ENCODE measurements around the gene ZC3H13.

The ZC3H13 gene

GRCh38 chr13:46052319-46053161 is at the start of gene ZC3H13:
Gene ZC3H13, minus strand, starts transcription at chr13:46052746. Its CDS starts 7,239 bp downstream, at chr13:46045507.
- H3K27ac ChIP-seq, result peak within 1 kb of the TSS; percentile 80
- TF ChIP-seq ZFX (IDR thresholded peaks at IDR 0.05) (peak; percentile 82), CTCF (conservative IDR thresholded peaks at IDR 0.05) (peak; percentile 27)

- no peak for TF ChIP-seq ZFX (IDR thresholded peaks at IDR 0.05)
- no peak for TF ChIP-seq CTCF (conservative IDR thresholded peaks at IDR 0.05)
- H3K27ac ChIP-seq, result no peak overlapping the region
Observed at GRCh38 chr13:46102255-46102605, 49.7 kb upstream of the ZC3H13 start.

GRCh38 chr13:46101484-46102254 is 49.1 kb upstream of the ZC3H13 start:
- H3K27ac ChIP-seq, result no peak overlapping the region
- TF ChIP-seq CTCF (conservative IDR thresholded peaks at IDR 0.05), result no peak
- TF ChIP-seq ZFX (IDR thresholded peaks at IDR 0.05), result no peak

GRCh38 chr13:46101002-46101401 is 48.5 kb upstream of the ZC3H13 start:
- H3K27ac ChIP-seq, result no peak overlapping the region
- TF ChIP-seq ZFX (IDR thresholded peaks at IDR 0.05) (no peak), CTCF (conservative IDR thresholded peaks at IDR 0.05) (no peak)

- H3K27ac ChIP-seq, result no peak overlapping the region
Observed at GRCh38 chr13:46100191-46100815, 47.8 kb upstream of the ZC3H13 start.

GRCh38 chr13:46097663-46098062 is 45.1 kb upstream of the ZC3H13 start:
- TF ChIP-seq ZFX (IDR thresholded peaks at IDR 0.05) (no peak), CTCF (conservative IDR thresholded peaks at IDR 0.05) (no peak)
- H3K27ac ChIP-seq, result no peak overlapping the region

More at GRCh38 chr13:46100191-46100815, 47.8 kb upstream of the ZC3H13 start:
- TF ChIP-seq ZFX (IDR thresholded peaks at IDR 0.05) (no peak), CTCF (conservative IDR thresholded peaks at IDR 0.05) (no peak)

All from C4-2B (cell line).